ENCODE results near the gene AK3.

- TF ChIP-seq CTCF (conservative IDR thresholded peaks at IDR 0.05; ENCODE audit: low read depth, low read length) (no peak), EZH2phosphoT487 (IDR thresholded peaks at IDR 0.05; ENCODE audit: borderline replicate concordance, low read length) (no peak)
Observed at GRCh38 chr9:4661165-4661564, 79.8 kb downstream of the AK3 start.
